Ovary (tissue), 3 donors: ENCODE data around the gene ARHGEF26.

Experiments used
- EP300 ChIP-seq: sonication (generic); formaldehyde crosslinking; IDR thresholded peaks from one replicate; pipeline ENCODE4 v1.6.1; 2017; ENCODE audit warnings: antibody characterized with exemption
- POLR2A ChIP-seq: fragments of 450-650 bp; IDR thresholded peaks from one replicate; pipeline ENCODE4 v1.6.1; 2017; ENCODE audit warnings: antibody characterized with exemption, mild to moderate bottlenecking, moderate library complexity
- TF ChIP-seq, protein P1 (sequence below), 3 donors: fragments of 450-650 bp in 2 of 3; fragments of 200-600 bp in 1 of 3; IDR thresholded peaks; one replicate each; pipeline versions ENCODE4 v1.5.1 to v1.8.0; 2016 to 2022; ENCODE audit warnings: antibody characterized with exemption in 3 of 3, mild to moderate bottlenecking in 1 of 3
- donor health status: DM: no; HTN: no; CAD: no.

DNA sequence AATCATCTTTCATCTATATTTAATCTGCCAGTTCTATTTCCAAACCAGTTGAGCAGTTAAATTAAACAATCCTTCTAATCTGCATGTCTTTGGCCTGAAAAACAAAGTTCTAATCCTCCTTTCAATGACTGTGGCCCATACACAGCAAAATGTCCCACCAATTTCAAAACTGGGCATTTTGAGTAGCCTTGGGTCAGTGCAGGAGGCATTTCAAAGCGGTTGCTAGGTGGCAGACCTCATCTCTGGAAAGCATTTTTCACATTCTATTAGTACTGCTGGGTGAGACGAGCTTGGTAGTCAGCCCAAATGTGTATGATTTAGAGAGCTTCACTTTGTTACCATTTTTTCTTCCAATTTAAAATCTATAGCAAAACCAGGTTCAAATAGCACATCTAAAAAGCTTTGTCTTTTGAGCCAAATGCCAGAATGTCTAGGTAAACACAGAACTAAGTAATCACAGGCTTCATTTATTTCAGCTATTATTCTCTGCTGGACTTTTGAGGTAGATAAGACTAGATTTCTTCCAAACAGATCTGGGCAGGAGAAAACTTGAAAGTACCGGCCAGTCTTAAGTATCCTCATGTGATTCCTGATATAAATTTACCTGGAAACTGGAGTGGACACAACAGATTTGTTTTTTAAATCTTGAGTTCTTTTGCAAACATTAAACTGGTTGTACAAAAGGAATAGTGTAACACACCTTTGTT lies 8.9 kb upstream of the ARHGEF26 start:
- TF ChIP-seq, protein P1, sequence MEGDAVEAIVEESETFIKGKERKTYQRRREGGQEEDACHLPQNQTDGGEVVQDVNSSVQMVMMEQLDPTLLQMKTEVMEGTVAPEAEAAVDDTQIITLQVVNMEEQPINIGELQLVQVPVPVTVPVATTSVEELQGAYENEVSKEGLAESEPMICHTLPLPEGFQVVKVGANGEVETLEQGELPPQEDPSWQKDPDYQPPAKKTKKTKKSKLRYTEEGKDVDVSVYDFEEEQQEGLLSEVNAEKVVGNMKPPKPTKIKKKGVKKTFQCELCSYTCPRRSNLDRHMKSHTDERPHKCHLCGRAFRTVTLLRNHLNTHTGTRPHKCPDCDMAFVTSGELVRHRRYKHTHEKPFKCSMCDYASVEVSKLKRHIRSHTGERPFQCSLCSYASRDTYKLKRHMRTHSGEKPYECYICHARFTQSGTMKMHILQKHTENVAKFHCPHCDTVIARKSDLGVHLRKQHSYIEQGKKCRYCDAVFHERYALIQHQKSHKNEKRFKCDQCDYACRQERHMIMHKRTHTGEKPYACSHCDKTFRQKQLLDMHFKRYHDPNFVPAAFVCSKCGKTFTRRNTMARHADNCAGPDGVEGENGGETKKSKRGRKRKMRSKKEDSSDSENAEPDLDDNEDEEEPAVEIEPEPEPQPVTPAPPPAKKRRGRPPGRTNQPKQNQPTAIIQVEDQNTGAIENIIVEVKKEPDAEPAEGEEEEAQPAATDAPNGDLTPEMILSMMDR (IDR thresholded peaks at IDR 0.05) = no peak
- no peak for TF ChIP-seq POLR2A
- TF ChIP-seq EP300 = no peak
